Activated CD4-positive, alpha-beta T cell treated with anti-CD3 and anti-CD28 coated beads, Interleukin-2, amount 50 U/mL, for 1 hour (primary cell): ENCODE measurements around the gene FOXO6.

ENCODE experiments used
- DNase-seq: peaks from one replicate; pipeline ENCODE4 v3.0.0-alpha.2; 2020

Gene FOXO6

GRCh38 chr1:41368366-41368765 lies 7.1 kb downstream of the FOXO6 start:
- no peak for DNase-seq

- no peak for DNase-seq
These were observed 7.6 kb downstream of the FOXO6 start for GRCh38 chr1:41368801-41369200.

GRCh38 chr1:41369531-41369930 lies 8.3 kb downstream of the FOXO6 start:
- DNase-seq, result no peak

- no peak for DNase-seq
These were observed 9.0 kb downstream of the FOXO6 start for GRCh38 chr1:41370225-41370624.

GRCh38 chr1:41370756-41371420 lies 9.7 kb downstream of the FOXO6 start:
- no peak for DNase-seq

- no peak for DNase-seq
These were observed 10.7 kb downstream of the FOXO6 start for GRCh38 chr1:41371630-41372599.

- DNase-seq, result no peak
These were observed 11.4 kb downstream of the FOXO6 start for GRCh38 chr1:41372600-41372993.

- DNase-seq, result no peak
These were observed 12.1 kb downstream of the FOXO6 start for GRCh38 chr1:41373373-41373772.

- no peak for DNase-seq
These were observed 13.5 kb downstream of the FOXO6 start for GRCh38 chr1:41374711-41375110.

GRCh38 chr1:41377397-41377796 lies 16.2 kb downstream of the FOXO6 start:
- DNase-seq, result no peak

- DNase-seq, result no peak
These were observed 17.0 kb downstream of the FOXO6 start for GRCh38 chr1:41378222-41378621.

- DNase-seq, result no peak
These were observed 17.9 kb downstream of the FOXO6 start for GRCh38 chr1:41378999-41379737.

GRCh38 chr1:41379738-41380130 lies 18.5 kb downstream of the FOXO6 start:
- DNase-seq, result no peak

GRCh38 chr1:41380195-41380594 lies 19.0 kb downstream of the FOXO6 start:
- DNase-seq, result no peak

GRCh38 chr1:41380979-41381691 lies 19.9 kb downstream of the FOXO6 start:
- no peak for DNase-seq

GRCh38 chr1:41381692-41382479 lies 20.7 kb downstream of the FOXO6 start:
- no peak for DNase-seq

GRCh38 chr1:41382480-41383090 lies 21.4 kb downstream of the FOXO6 start:
- DNase-seq, result no peak

GRCh38 chr1:41383094-41383852 lies 22.0 kb downstream of the FOXO6 start:
- no peak for DNase-seq

GRCh38 chr1:41384579-41384978 lies 23.3 kb downstream of the FOXO6 start:
- no peak for DNase-seq

- DNase-seq, result no peak
These were observed 24.4 kb downstream of the FOXO6 start for GRCh38 chr1:41385398-41386195.
